ENCODE results near the gene PALMD. TPM values are rescaled to one million over a fixed set of nuclear protein-coding genes. Genes with fewer than 3 reads are reported as not detected.

Gene PALMD
- total RNA-seq, 4 donors from 2014 or later: 104 to 250 (median 135) TPM

DNA sequence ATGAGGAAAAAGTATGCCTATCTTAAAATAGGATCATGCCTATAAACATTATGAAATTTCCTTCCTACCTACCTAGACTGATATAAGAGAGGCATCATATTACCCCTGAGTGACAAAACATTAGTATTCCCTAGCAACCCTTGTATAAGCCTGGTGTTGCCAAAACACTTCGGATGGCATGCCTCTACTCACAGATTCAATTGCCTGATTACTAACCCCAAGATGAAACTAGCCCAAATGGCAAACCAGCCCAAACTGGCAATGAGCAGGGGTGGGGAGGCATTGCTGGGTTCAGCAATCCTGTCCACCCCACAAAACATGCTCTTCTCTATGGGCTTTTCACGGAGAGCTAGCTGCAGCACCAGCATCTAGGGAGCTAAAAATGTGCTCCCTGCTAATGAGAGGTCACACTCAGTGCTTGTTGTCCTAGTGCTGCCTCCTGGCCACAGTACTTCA is 13.9 kb downstream of the PALMD start:
- TF ChIP-seq, protein P1, sequence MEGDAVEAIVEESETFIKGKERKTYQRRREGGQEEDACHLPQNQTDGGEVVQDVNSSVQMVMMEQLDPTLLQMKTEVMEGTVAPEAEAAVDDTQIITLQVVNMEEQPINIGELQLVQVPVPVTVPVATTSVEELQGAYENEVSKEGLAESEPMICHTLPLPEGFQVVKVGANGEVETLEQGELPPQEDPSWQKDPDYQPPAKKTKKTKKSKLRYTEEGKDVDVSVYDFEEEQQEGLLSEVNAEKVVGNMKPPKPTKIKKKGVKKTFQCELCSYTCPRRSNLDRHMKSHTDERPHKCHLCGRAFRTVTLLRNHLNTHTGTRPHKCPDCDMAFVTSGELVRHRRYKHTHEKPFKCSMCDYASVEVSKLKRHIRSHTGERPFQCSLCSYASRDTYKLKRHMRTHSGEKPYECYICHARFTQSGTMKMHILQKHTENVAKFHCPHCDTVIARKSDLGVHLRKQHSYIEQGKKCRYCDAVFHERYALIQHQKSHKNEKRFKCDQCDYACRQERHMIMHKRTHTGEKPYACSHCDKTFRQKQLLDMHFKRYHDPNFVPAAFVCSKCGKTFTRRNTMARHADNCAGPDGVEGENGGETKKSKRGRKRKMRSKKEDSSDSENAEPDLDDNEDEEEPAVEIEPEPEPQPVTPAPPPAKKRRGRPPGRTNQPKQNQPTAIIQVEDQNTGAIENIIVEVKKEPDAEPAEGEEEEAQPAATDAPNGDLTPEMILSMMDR (IDR thresholded peaks at IDR 0.05; ENCODE audit: low read depth): no peak

DNA sequence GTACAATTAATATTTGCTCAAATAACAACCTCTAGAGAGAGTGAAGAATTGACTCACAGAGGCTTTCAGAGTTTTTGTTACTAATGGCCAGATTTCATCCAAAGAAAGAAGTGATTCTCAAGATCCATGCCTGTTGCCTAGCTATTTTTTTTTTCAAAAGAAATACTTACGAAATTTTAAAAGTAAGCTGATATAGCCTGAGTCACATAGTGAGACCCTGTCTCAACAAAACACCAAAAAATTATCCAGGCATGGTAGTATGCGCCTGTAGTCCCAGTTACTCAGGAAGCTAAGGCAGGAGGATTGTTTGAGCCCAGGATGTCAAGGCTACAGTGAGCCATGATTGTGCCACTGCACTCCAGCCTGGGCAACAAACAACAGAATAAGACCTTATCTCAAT is 14.6 kb downstream of the PALMD start:
- TF ChIP-seq, protein P1 (IDR thresholded peaks at IDR 0.05; ENCODE audit: low read depth): no peak

DNA sequence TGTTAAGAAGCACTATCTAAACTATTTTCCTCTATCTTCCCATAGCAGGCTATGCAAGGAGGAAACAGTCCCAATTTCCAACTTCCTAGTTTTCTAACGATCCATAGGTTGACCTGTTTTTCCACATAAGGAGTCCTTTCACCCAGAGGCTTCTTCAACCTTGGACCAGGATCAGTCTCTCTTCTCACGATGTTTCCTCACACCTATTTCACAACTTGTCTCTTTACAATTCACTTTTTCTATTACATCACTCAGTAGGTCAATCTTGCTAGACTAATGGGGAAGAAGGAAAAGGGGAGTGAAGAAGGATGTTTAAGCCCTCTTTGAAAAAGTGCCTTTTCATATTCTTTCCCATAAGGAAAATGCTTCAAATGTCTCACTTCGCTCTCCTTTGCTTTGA is 15.9 kb downstream of the PALMD start:
- TF ChIP-seq, protein P1 (IDR thresholded peaks at IDR 0.05; ENCODE audit: low read depth): no peak

DNA sequence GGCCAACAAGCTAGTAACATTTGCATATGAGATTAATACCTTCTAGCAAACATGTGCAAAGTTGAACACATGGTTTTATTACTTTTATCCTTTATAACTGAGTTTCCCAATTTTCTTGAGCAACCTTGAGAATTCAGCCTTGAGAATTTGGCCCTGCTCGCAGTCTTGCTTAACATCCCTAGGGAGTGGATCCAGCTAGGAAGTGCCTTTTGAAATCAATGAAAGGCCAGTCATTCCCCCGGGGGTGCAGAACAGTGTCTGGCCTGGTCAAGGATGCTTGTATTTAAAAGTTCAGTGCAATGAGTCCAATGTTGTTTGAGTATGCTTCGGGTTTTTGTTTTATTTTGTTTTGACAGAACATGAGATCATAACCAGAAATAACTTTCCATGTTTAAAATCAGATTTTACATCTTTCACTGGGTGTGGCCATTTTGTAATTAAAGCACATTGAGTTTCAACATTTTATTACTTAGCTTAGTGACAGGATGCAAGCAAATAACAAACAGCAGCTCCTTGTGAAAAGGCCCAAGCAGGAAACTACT is 16.7 kb downstream of the PALMD start:
- TF ChIP-seq, protein P1 (IDR thresholded peaks at IDR 0.05; ENCODE audit: low read depth): no peak

DNA sequence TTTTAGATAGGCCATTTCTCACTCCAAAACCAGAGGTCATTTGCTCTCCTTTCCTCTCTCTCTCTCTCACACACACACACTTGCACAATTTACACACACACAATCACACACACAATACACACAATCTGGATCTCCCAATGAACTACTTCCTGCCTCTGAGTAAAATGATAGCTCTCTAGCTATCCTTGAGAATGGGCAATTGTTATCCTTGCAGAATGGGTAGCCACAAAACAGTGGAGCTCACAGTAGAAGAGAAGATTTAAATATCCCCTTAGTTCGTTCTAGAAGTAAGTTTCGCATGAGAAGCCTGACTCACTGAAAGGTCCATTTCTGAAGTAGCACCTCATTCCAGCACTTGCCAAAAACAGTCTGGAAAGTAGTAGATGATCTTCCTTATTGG is 17.6 kb downstream of the PALMD start:
- TF ChIP-seq, protein P1 (IDR thresholded peaks at IDR 0.05; ENCODE audit: low read depth): no peak

DNA sequence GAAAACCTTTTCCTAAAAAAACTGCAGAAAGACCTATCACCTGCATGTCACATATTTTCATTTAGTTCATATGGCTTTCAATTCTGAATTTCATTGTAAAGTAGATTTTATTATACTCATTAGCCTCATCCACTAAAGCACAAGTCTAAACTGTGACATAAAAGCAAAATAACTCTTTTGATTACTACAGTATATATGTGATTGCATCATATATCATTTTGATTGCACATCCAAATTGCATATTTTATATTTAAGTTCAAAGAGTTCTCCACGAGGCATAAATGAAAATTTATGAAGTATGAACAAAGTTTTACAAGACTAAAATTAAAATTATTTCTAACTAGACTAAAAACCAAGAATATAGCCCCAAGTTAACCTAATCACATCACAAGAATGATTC is 19.3 kb downstream of the PALMD start:
- TF ChIP-seq, protein P1 (IDR thresholded peaks at IDR 0.05; ENCODE audit: low read depth): no peak

DNA sequence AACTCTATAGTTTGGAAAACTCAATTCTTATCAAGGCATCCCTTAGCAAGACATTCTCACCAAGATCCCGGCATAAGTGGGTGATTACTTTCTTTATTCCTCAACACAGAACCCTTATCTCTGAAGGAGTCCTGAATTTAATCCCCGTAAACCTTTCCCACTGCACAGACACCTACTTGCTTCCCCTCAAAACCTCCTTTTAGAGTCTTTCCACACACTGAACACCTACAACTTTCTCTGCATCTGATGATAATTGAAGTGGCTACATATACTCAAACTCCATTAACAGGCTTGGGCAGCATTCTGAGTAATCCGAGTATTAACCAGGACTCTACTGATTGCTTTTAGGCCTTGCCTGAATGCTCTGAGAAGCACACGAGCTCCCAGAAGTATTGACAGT is 23.5 kb downstream of the PALMD start:
- TF ChIP-seq, protein P1 (IDR thresholded peaks at IDR 0.05; ENCODE audit: low read depth): no peak
